IPS-15b (cell line): ENCODE results near the gene UBE2F.
"Not testable (repeated sequence)": the region's sequence is repeated elsewhere in the genome, so short reads cannot be mapped to it uniquely, and the experiment has no call there.

Experiments
- H3K27me3 ChIP-seq: one replicate; pipeline ENCODE4 v1.6.1; 2013; ENCODE audit warnings: low read length; ENCODE audit not compliant: control insufficient read depth, insufficient read depth
- H3K36me3 ChIP-seq: one replicate; pipeline ENCODE4 v1.6.1; 2013; ENCODE audit warnings: low read length; ENCODE audit not compliant: control insufficient read depth, insufficient read depth
- H3K4me1 ChIP-seq: one replicate; pipeline ENCODE4 v1.6.1; 2013; ENCODE audit warnings: mild to moderate bottlenecking, low read length; ENCODE audit not compliant: control insufficient read depth, insufficient read depth
- H3K4me3 ChIP-seq: one replicate; pipeline ENCODE4 v1.5.1; 2013; ENCODE audit warnings: low read depth, low read length
- H3K9ac ChIP-seq: one replicate; pipeline ENCODE4 v1.6.1; 2013; ENCODE audit warnings: low read depth, mild to moderate bottlenecking, low read length
- H3K9me3 ChIP-seq: one replicate; pipeline ENCODE4 v1.6.1; 2013; ENCODE audit warnings: mild to moderate bottlenecking, low read length; ENCODE audit not compliant: control insufficient read depth, insufficient read depth

The UBE2F gene

DNA sequence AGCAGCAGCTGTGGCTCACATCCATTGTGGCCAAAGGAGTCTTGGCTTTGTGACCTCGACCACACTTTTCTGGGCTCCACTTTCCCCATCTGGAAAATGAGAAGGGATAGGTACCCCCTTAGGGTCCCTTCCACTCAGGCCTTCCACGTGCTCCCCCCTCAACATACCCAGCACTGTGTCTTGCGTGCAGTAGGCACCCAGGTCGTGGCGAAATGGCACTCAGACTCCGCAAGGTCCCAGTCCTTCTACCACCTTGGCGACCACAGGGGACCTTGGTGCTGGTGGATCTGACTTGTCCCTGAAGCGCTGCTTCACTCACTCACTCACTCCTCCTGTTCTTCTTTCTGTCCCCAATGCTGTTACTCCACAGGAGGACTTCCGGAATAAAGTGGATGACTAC lies 74.1 kb downstream of the UBE2F start:
- Histone ChIP-seq H3K4me3 (no peak overlapping the region), H3K27me3 (no peaks in the 10 kb centered on the region), H3K36me3 (peaks cover 22% of the 10 kb centered on the region), H3K9ac (no peak overlapping the region), H3K9me3 (no peaks in the 10 kb centered on the region), H3K4me1 (no peaks in the 10 kb centered on the region)

GRCh38 chr2:238042090-238042489 lies 75.3 kb downstream of the UBE2F start:
- no peak overlapping the region for H3K9ac ChIP-seq
- H3K4me1 ChIP-seq: no peaks in the 10 kb centered on the region
- peaks cover 22% of the 10 kb centered on the region for H3K36me3 ChIP-seq

GRCh38 chr2:238042849-238043584 lies 76.2 kb downstream of the UBE2F start:
- H3K9me3 ChIP-seq: no peaks in the 10 kb centered on the region
- H3K4me1 ChIP-seq: no peaks in the 10 kb centered on the region
- no peak overlapping the region for H3K4me3 ChIP-seq
- H3K9ac ChIP-seq: no peak overlapping the region
- peaks cover 20% of the 10 kb centered on the region for H3K36me3 ChIP-seq
- no peaks in the 10 kb centered on the region for H3K27me3 ChIP-seq

More at GRCh38 chr2:238042090-238042489, 75.3 kb downstream of the UBE2F start:
- Histone ChIP-seq H3K27me3 (no peaks in the 10 kb centered on the region), H3K4me3 (no peak overlapping the region), H3K9me3 (no peaks in the 10 kb centered on the region)

DNA sequence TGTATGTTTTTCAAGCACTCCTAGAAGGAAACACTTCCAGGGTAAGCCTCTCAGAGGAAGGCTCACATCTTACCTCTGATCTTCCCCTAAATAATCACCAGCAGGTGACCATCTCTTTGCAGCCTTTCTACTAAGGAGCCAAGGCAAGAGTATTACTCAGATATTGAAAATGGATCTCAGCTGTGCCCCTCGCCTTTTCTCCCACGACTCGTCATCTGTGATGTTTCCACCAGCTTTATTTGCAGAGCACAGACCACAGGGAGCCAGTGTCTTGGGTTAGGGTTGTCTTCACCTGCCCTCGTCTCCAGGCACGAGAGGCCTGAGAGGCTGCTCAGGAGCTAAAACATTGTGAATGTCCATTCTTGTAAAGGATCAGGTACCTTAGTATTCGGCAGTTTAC lies 77.0 kb downstream of the UBE2F start:
- no peaks in the 10 kb centered on the region for H3K4me1 ChIP-seq
- no peaks in the 10 kb centered on the region for H3K9me3 ChIP-seq
- H3K4me3 ChIP-seq: no peak overlapping the region
- no peak overlapping the region for H3K9ac ChIP-seq
- H3K27me3 ChIP-seq: no peaks in the 10 kb centered on the region
- H3K36me3 ChIP-seq: peaks cover 14% of the 10 kb centered on the region

DNA sequence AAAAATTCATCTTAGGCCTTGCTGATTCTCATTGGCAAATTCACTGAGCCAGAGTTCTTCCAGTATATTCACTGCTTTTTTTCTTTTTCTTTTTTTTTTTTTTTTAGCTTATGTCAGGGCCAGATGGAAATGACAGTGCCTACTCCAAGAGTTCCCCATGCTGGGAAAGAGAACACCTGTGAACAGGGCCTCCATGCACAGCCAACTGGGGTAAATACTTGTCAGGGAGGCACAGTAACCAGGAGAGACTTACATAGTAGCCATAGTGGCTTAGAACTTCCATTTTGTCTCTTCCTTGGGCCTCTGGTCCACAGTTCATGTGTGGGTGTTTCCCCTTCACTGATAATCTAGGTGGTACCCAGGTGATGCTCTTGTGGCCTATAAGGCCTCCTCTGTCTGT lies 78.8 kb downstream of the UBE2F start:
- no peaks in the 10 kb centered on the region for H3K4me1 ChIP-seq
- no peak overlapping the region for H3K9ac ChIP-seq
- no peaks in the 10 kb centered on the region for H3K27me3 ChIP-seq
- no peaks in the 10 kb centered on the region for H3K9me3 ChIP-seq
- no peak overlapping the region for H3K4me3 ChIP-seq
- peaks cover 7% of the 10 kb centered on the region for H3K36me3 ChIP-seq

DNA sequence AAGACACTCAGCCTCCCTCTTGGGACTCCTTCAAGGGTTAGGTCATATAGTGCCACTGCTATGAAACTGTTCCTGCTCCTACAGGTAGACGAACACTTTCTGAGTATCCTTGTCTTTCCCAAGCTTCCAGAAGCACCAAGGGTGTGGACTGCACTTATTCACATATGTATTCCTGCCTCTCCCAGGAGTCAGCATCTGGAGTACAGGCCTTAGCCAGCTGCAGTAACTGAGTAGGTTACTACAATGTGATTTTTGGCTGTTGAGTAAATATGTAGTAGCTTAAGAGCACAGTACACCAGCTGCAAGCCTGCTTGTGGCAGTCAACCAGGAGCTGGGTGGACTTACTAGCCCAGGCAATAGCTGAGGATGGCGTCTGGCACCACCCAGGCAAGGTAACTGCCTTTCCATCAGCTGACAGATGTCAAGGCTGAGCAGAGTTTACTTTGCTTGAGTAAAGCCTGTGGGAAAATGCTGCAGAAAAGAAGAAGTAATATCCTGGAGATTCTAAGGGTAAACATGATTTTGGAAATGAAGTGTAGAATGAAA lies 80.0 kb downstream of the UBE2F start:
- Histone ChIP-seq H3K27me3 (no peaks in the 10 kb centered on the region), H3K9ac (no peak overlapping the region), H3K9me3 (no peaks in the 10 kb centered on the region), H3K4me1 (no peaks in the 10 kb centered on the region), H3K36me3 (no peaks in the 10 kb centered on the region), H3K4me3 (no peak overlapping the region)

DNA sequence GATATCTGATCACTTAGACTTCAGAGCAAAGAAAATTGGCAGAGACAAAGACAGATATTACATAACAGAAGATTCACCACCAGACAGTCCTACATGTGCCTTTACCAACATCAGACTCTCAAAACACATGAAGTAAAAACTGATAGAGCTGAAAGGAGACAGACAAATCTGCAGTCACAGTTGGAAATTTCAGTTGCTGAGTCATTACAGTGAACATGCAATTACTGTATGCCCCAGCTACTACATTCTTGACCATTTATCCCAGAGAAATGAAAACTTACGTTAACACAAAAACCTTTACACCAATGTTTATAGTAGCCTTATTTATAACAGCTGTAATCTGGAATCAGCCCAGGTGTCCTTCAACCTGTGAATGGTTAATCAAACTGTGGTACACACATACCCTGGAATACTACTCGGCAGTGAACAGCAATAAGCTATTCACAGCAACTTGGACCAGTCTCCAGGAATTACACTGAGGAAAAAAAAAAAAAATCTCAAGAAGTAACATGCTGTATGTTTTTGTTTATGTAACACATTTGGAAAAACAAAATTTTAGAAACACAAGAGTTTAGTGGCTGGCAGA lies 86.5 kb downstream of the UBE2F start:
- Histone ChIP-seq H3K27me3 (no peaks in the 10 kb centered on the region), H3K9me3 (no peaks in the 10 kb centered on the region), H3K36me3 (no peaks in the 10 kb centered on the region), H3K9ac (no peak overlapping the region), H3K4me1 (no peaks in the 10 kb centered on the region), H3K4me3 (no peak overlapping the region)

DNA sequence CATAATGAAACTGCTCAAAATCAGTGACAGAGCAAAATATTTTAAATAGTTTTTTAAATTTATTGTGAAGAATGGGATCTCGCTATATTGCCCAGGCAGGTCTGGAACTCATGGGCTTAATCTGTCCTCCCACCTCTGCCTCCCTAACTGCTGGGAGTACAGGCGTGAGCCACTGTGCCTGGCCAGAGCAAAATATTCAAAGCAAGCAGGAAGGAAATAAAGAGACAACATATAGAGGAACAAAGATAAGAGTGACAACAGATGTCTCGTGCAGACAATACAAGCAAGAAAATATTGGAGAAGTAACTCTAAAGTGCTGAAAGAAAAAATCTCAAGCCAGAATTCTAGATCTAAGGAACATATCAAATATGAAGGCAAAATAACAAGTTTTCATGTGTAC lies 89.0 kb downstream of the UBE2F start:
- H3K27me3 ChIP-seq: no peaks in the 10 kb centered on the region
- H3K4me3 ChIP-seq: no peak overlapping the region
- H3K4me1 ChIP-seq: no peaks in the 10 kb centered on the region
- no peak overlapping the region for H3K9ac ChIP-seq
- H3K36me3 ChIP-seq: no peaks in the 10 kb centered on the region
- no peaks in the 10 kb centered on the region for H3K9me3 ChIP-seq

GRCh38 chr2:238057696-238058575 lies 91.1 kb downstream of the UBE2F start:
- H3K9me3 ChIP-seq, H3K9ac ChIP-seq, H3K27me3 ChIP-seq, H3K36me3 ChIP-seq, H3K4me3 ChIP-seq, H3K4me1 ChIP-seq: not testable (repeated sequence)

GRCh38 chr2:238059505-238059904 lies 92.7 kb downstream of the UBE2F start:
- Histone ChIP-seq H3K9ac (no peak overlapping the region), H3K4me3 (peak overlapping the region; percentile 94), H3K4me1 (no peaks in the 10 kb centered on the region), H3K27me3 (no peaks in the 10 kb centered on the region), H3K36me3 (no peaks in the 10 kb centered on the region), H3K9me3 (no peaks in the 10 kb centered on the region)

DNA sequence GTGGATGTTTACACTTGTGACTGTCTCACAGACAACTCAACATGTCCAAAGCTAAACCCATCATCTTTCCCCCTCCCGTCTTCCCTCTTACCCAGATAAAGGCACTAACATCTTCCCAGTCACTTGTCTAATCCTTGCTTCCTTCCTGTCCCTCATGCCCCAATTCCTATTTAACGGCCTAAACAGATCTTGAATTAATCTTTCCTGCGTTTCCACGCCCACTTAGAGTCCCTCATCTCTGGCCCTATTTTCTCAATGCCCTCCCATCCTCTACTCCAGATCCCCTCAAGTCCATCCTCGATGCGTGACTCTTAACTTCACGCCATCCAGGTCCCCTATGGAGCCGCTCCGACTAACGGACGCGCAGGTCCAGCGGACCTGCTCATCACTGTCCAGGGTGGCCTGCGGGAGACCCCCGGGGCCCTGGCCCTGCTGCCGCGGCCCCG lies 93.3 kb downstream of the UBE2F start:
- Histone ChIP-seq H3K9ac (peak overlapping the region; percentile 85), H3K36me3 (peaks cover 1% of the 10 kb centered on the region), H3K27me3 (no peaks in the 10 kb centered on the region), H3K4me1 (no peaks in the 10 kb centered on the region), H3K4me3 (peak overlapping the region; percentile 94), H3K9me3 (no peaks in the 10 kb centered on the region)
